DLD1 (cell line): ENCODE data around the gene TBX15.
"Not testable (repeated sequence)": the region's sequence is repeated elsewhere in the genome, so short reads cannot be mapped to it uniquely, and the experiment has no call there.

Experiments used
- in situ Hi-C: cut with HindIII; loops from 2 replicates; pipeline ENCODE4 v1.10.0; 2017; ENCODE audit warnings: low sequenced_read_pairs

Gene TBX15

DNA sequence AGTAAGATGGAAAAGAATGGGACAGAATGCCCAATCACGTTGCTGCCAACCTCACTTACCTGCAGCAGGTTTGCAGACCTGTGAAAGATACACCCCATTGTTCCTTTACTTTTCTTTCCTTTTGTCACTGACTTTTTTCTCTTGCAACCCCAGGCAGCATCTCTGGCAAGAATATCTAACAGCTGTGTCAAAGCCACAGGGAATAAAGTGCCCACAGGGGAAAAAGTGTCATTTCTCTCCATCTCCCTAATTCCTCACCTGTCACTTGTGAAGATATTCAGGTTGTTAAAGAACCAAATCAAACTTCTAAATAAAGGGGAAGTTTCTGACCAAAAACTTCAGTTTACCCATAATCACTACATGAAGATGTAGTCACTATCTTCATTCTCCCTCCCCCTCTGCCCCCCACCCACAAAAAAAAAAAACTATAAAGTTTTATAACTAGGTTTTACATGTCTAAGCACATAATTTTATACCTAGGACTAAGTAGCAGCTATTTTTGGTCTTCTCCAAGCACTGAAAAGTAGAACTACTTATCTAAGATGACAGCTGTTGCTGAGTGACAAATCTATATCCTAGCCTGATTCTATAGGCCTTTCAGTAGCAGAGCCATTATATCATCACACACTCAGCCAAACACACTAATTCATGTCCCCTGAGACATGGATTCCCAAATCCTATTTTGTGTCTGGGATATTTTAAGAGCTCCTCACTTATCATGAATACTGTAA, 54.9 kb downstream of the TBX15 start:
- in situ Hi-C loops, result no loop called here

DNA sequence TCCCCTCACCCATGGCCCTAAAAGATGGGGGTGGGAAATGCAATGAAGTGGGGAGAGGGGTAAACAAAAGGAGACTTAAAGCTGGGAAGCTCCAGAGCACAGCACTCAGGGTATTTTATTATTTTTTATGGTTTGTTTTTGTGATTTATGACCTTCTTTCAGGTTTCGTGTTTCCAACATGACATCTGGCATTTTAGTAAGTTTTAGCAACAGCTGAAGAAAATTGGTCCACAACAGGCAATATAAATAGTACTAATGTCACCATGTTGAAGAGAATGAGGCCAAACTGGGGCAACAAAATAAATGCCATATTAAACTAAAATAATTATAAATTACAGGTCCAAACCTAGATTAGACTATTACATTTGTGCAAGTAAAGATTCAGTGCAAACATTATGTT, 56.3 kb downstream of the TBX15 start:
- in situ Hi-C loops, result no loop called here

DNA sequence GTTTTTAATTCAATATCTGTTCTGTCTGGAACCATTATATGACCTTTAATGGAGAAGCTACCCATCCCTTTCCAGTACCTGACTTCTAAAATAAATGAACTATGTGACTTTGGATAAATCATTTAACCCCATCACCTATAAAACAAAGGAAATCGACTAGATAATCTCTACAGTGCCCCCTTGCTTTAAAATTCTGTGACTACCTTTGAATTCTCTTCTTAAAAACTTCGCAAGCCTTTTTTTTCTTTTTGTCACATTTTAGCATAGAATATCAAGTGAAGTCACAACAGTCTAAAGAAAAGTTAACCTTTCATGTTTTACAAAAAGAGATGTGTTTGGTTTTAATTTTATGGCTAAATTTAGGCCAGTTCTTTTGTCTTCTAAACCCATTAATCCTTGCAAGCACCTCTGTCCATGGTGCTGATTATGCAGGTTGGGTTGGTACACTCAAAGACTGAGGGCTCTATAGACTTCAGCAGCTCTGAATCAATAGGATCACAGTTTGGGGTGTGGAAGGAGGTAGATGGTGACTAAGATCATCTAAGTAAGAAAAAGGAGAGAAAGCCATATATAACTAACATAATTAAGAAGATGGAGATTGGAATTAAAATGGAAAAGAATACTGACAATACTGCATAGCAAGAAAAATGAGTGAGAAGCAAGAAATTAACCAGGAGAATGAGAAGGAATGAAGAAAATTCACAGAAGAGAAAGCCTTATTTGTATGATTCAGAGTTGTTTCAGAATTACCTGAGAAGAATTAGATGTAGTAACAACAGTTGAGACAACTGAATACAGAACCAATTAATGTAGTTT, 59.2 kb downstream of the TBX15 start:
- in situ Hi-C loops, result no loop called here

DNA sequence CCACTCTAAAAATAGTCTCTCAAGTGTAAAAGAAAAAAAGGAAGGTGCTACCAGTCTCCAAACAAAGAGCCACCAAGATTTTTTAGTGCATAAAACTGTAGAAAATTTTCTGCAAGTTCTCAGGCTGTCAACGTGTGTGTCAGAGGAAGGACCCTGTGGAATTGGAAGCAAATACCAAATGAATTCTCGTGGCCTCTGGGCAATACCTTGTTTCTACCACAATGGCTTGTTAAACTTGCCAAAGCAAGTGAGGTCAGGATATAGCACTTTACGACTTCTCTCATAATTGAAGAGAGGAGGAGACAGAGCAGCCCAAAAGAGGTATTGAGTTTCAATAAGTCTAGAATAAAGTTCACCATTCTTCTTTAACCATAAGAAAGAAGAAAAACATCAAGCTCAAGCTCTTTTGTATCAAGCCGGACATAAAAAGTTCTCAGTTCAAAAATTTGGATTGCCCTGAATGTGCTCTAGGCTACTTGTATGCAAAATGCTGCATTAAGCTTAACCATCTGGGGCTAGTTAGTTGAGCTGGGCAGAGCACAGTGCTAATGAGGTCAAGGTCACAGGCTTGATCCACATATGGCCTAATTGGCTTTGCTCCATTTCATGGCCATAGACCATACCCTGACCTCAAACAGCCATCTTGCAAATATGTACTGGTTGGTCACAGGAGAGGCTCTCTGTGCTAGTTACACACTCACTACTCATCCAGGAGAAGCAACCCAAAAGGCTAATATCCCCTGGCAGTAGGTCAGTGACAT, 60.5 kb downstream of the TBX15 start:
- in situ Hi-C loops, result no loop called here

DNA sequence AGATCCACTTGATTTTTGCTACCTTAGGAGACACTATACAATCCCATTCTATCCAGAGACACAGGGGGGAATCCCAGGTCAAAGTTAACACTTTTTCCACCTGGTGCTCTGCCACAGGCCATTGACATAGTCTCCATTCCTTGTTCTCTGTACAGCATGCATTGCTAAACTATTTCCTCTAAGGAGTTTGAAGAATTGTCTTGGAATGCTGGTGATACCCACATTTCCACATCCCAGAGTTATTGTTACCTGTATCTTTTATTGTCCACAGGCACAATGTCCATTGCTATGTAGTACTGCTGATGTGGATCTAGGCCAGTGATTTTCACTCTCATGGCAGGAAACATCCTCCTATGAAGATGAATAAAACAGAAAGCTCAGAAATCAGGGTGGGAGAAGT, 61.9 kb downstream of the TBX15 start:
- in situ Hi-C loops, result no loop called here

DNA sequence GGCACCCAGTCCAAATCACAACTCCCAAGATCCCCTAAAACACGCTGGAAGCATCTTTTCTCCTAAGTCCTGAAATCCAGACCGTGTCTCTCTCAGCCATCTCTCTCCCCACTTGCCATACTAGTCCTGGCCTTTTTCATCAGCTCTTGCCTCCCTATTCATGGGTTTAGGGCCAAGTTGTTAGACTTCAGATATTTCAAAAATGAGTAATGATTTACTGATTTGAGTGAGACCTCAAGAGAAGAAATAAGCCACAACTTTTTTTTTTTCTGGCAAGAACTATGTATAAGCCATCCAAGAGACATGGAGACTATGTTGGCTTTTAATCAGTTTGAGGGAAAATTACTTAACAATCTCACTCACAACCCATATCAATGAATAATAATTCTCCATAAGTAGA, 62.5 kb downstream of the TBX15 start:
- in situ Hi-C loops, result no loop called here

DNA sequence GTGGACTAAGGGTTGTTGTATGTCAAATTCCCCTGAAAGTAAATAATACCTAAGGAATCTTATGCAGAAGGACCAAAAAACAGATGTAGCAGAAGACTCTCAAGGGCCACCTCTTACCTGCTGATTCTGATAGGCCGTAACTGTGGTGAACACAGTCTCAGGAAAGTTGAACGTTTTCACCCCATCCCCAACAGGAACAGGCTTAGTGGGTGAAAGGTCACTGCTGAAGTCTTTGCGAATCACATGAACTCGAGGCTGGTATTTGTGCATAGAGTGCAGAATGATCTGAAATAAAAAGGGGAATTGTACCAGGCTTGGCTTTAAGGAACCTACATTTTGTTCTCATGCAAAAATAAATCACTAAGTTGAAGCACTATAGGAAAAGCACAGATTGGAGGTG, 64.8 kb downstream of the TBX15 start:
- in situ Hi-C loops, result no loop called here

DNA sequence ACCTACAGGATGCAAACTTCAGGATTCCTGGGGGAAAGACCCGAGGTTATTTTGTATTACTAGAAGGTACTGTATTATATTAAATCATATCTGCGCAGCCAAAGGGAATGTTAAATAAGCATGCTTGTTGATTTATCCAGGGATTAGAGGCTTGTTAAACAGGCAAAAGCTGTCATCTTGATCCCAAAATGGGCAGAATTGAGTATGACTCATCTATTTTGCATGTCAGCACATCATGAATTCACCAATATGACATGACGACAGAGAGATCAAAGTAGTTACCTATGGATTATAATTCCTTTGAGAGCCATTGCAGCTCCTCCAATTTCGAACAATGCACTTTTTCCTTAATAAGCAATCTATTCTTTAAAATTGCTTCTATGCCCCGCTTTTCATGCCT, 66.1 kb downstream of the TBX15 start:
- in situ Hi-C loops, result no loop called here

DNA sequence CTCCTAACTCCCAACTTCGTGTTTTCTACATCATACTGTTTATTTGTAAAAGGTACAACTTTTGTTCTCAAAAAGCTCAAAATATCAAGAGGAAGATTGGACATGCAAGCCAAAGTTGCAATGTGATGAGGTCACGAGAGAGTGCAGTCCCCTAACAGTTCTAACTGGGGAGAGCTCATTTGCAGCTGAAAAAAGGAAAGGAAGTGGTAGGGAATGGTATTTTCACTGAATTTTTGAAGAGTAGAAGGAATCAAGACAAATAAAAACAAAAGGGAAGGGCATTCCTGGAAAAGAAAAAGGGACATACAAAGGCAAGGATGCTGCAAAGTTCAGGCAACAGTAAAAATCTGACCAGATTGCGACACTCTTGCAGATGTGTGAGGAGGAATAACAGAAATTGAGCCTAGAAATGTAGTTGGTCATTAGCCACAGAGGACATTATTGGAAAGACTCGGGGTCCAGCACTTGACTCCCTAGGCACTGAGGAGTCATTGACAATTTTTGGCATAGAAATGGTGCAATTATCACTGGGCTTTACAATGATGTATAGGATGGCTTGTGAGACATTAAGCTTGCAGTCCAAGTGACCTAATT, 67.9 kb downstream of the TBX15 start:
- in situ Hi-C loops, result no loop called here

DNA sequence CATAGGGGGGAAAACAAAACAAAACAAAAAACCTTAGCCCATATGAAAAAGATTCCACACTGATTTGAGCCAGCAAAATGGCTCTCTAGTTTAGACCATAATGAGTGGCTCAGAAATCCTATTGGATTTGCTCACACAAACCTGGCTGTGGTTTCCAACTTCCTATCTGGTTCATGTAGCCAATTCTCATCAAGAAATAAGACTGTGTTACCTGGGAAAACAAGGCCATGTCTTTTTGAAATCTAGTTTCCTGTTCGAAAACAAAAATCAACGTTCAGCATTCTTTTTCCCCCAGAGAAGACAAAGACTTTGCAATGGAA, 69.2 kb downstream of the TBX15 start:
- in situ Hi-C loops, result no loop called here

DNA sequence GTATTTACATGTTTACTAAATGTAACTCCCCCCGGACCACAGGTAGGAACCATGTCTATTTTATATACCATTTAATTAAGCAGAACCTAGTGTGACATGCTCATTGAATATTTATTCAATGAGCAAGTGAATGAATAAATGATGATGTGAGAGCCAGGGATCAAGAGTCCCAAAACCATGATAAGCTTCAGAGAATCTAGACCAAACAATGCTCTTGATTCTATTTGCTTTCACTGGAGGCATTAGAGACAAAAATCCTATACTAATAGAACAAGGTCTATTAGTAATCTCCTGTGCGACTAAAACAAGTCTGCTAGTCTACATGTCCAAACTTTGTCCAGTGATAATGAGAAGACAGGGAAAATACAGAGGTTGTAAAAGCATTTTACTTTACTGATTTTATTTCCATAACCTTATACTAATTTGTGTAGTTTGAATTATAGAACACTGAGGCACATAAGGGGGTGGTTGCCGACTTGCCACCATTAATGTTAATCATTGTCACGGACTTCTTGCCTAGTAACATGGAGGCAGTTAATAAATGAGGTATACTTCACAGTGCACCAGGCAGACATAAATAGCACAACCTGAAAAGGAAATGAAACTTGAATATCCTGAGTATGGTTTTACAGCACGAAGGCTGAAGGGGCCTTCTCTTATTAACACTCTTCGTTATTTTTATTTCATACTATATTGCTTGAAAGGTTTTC, 69.8 kb downstream of the TBX15 start:
- in situ Hi-C loops, result no loop called here

DNA sequence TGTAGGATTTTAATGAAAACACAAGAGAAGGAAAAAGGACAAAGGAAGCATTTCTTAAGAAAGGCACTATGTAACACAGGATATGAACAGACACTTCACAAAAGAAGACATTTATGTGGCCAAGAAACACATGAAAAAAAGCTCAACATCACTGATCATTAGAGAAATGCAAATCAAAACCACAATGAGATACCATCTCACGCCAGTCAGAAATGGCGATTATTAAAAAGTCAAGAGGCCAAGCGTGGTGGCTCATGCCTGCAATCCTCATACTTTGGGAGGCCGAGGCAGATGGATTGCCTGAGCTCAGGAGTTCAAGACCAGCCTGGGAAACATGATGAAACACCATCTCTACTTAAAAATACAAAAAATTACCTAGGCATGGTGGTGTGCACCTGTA, 71.8 kb downstream of the TBX15 start:
- in situ Hi-C loops, result not testable (repeated sequence)

DNA sequence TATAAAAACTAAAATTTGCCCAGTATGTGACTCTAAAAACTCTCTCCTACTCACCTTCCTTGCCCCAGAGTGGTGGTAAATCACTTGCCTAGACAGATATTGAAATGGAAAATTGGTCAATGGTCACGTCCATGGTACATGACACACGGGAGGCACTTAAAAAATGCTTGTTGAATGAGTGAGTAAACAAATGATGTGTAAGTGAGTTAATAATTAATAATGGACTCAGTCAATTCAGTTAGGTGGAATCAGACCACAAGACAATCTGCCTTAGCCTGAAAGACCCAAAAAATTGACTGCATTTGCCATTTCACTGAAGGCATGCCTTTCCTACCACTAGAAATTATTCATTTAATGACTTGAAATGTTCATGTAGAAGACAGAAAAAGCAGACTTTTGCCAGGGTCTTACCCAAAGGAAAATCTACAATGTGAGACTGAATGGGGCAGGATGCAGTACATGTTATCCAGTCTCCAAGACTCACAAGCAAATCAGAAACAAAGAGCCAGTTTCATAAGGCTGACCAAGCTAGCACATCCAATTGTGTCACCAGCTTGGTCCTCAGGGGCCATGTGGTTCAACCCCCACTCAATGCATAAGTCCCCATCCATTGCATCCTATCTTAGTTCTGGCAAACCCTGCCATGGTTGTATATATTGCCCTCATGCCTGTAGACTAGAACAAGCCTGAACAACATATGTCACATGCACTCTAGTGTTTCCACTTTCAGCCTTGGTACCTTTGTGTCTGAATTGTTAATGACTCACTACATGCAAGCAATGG, 73.6 kb downstream of the TBX15 start:
- in situ Hi-C loops, result no loop called here

DNA sequence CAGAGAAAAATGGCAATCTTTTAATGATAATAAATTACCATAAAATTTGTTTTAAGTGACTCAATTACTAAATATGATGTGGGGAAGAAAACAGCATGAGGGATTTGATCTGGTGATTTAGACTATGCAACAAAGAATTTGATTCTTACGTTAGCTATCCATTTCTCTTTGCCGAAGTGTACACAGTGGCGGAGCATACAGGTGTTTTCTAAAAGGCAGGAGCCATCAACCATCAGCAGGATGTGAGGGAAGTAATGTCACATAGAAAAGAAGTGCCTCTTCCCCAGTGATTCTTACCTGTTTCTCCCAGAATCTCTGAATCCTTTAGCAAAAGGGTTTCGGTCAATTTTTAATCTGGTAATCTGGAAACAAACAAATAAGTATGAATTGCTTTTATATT, 74.3 kb downstream of the TBX15 start:
- in situ Hi-C loops, result no loop called here

DNA sequence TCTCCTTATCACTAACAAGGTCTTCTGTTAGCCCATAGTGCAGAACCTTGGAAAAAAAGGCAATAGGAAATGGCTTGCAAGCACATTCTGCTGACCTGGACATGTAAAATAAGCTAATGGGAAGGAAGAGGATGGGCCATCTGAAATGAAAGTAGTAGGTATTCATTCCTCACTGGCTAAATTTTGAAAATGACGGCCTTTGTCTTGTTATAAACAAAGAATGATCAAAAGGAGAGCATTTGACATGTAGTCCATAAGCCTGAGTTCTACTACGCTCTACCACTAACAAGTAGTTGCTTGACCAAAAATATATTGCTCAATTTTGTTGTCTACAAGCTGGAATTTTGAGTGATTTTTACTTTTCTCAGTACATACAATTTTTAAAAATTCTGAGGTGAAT, 75.6 kb downstream of the TBX15 start:
- in situ Hi-C loops, result no loop called here

DNA sequence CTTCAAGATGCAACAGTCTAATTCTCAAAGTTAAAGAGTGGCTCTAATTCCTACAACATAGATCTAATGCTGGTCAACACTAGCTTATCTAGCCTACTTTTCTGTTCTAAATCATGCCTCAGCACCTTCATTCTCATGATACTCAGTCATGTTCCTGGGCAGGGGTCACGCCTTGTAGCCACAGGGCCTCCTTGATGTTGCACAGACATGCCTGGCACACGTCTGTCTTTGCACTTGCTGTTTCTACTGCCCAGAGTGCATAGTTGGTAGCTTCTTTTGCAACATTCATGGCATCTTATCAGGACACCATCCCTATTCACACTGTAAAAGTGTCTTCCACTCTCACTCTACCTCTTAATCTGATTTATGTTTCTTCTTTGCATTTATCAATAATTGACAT, 76.6 kb downstream of the TBX15 start:
- in situ Hi-C loops, result no loop called here

DNA sequence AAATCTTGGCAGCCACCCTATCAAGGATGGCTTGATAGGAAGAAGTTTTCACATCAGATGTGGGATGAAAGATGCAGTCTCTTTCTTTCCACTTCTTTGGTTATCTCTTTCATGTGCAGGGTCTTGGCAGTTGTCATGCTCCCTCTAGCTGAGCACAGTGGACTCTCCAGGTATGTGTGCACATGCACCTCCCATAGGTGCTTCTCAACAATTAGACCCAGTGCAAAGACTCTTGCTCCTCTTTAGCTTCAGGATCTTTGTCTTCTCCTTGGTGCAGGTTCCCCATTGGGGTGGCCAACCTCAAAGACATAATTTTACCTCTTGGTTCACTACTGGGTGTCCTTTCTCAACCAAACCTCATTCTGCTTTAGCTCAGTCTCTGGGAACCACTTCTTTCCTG, 80.7 kb downstream of the TBX15 start:
- in situ Hi-C loops, result no loop called here

DNA sequence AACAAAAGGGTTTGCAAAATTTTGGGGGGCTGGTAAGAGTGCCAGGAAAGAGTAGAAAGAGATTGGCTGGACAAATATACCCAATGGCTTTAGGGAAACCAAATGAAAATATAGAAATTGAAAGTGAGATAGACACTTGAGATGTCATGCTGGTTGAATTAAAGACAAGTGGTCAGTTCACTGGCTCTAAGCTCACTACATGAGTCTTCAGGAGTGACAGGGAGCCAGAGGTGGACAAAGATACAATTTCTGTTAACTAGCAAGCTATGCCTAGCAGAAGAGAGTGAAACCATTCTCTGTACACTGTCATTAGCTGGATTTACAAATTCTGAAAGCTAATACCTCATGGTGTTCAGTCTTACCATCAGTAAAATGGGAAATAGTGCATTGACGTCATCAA, 82.5 kb downstream of the TBX15 start:
- in situ Hi-C loops, result no loop called here

DNA sequence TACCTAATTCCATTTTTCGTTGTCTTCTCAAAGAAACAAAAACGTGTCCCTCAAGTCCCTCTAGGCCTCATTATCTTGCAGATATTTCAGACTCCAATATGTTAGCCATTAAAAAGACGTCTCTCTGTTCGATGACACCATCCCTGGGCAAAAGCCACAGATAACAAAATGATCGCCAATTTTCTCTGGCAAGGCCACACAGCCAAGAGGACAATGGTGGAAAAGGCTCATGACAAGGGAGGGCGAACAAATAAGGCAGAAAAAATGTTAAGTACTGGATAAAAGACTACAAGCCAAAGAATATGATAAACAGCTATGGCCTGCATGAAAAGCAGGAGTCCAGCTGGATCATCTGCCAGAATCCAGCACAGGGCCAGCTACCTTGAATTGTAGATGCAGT, 82.9 kb downstream of the TBX15 start:
- in situ Hi-C loops, result no loop called here

DNA sequence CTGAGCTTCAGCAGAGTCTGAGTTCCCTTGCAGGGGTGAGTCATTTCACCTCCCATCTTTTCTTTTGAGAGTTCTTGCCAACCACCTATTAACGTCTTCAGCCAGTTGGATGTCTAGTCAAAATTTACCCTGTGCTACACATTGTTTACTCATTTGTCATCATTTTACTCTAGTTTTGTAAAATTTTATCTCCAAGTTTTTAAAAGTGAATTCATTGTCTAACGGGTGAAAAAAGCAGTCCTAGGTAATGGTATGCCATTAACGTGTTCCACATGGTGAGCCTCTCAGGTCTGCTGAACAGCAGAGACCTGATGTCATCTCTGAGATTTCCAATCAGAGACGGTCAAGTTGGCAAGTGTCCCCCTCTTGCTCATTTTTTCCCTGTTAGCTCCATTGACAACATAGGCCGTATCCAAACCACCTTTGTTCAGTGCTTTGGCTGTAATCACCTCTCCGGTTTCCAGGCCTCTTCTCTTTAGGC, 85.4 kb downstream of the TBX15 start:
- in situ Hi-C loops, result no loop called here
